ENCODE data around the gene CLEC2B.

- TF ChIP-seq POLR2A (IDR thresholded peaks at IDR 0.05): no peak
- TF ChIP-seq CTCF (IDR thresholded peaks at IDR 0.05): no peak
Measured at GRCh38 chr12:9843407-9843806, 25.7 kb downstream of the CLEC2B start.
